ENCODE data around the gene ADSL. TPM values are rescaled to one million over a fixed set of nuclear protein-coding genes. Genes with fewer than 3 reads are reported as not detected.

Gene ADSL
- total and polyA plus RNA-seq, 7 donors = 114 to 170 (median 147) TPM

DNA sequence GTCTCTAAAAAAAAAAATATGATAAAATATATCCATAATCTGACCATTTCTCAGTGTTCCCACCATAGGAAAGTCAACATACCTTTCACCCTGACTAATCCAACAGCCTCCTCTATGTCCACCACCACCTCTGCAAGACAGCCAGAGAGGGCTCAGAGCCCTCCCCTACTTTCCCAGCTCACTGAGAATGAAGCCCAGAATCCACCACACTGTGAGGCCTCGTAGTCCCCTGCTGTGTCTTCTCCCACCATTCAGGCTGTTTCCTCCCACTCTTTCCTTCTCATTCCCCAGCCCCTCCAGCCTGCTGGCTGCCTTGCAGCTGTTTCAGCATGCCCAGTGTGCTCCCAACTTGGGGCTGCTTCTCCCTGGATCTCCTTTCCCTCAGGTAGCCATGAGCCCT lies 51.1 kb downstream of the ADSL start:
- 42 to 65% (median 60%) methylated on average over 1 of the region's 1 CpG for WGBS, 3 donors
- Histone ChIP-seq H3K27me3 (ENCODE audit: insufficient read depth in 3 of 3, low read length in 2 of 3) (no peaks in the 10 kb centered on the region), H3K27ac (no peak overlapping the region), H3K36me3 (ENCODE audit: insufficient read depth in 1 of 2, low read depth in 1 of 2) (peaks cover 0 to 31% of the 10 kb centered on the region in 2 donors), H3K4me1 (peaks cover 8% of the 10 kb centered on the region), H3K4me3 (no peak overlapping the region), H3K9me3 (no peaks in the 10 kb centered on the region)
- TF ChIP-seq, protein P1, sequence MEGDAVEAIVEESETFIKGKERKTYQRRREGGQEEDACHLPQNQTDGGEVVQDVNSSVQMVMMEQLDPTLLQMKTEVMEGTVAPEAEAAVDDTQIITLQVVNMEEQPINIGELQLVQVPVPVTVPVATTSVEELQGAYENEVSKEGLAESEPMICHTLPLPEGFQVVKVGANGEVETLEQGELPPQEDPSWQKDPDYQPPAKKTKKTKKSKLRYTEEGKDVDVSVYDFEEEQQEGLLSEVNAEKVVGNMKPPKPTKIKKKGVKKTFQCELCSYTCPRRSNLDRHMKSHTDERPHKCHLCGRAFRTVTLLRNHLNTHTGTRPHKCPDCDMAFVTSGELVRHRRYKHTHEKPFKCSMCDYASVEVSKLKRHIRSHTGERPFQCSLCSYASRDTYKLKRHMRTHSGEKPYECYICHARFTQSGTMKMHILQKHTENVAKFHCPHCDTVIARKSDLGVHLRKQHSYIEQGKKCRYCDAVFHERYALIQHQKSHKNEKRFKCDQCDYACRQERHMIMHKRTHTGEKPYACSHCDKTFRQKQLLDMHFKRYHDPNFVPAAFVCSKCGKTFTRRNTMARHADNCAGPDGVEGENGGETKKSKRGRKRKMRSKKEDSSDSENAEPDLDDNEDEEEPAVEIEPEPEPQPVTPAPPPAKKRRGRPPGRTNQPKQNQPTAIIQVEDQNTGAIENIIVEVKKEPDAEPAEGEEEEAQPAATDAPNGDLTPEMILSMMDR (IDR thresholded peaks at IDR 0.05) = no peak
- ATAC-seq (no peak), DNase-seq (no peak)
- intact Hi-C loops (cut with DNase I) = no loop called here

DNA sequence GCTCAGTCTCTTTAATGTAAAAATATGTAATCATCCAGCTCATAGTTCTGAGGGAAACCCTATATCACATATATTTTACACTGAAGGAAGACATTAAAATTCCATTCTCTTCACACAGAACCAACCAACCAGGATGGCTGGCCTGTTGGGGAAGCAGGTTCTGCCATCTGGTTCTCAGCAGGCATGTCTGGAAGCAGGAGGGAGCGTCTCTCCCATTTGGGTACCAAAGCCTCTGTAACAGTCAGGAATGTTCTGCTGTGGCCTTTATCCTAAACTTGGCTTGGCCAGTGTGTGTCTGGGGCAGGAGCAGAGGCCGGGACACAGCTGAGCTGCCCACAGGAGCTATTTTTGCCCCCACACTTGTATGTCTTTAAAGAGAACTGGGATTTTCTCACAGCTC lies 53.3 kb downstream of the ADSL start:
- TF ChIP-seq, protein P1 (IDR thresholded peaks at IDR 0.05) = no peak
- Histone ChIP-seq H3K4me1 (peaks cover 8% of the 10 kb centered on the region), H3K27me3 (ENCODE audit: insufficient read depth in 3 of 3, low read length in 2 of 3) (no peaks in the 10 kb centered on the region), H3K4me3 (no peak overlapping the region), H3K9me3 (no peaks in the 10 kb centered on the region), H3K27ac (peak overlapping the region; percentile 26), H3K36me3 (ENCODE audit: insufficient read depth in 1 of 2, low read depth in 1 of 2) (peaks cover 0 to 45% of the 10 kb centered on the region in 2 donors)
- WGBS, 3 donors = 25 to 46% (median 29%) methylated on average over 2 of the region's 2 CpGs
- DNase-seq = no peak
- peak; percentile 36 to 63 (median 46) for ATAC-seq
- intact Hi-C loops (cut with DNase I) = no loop called here

DNA sequence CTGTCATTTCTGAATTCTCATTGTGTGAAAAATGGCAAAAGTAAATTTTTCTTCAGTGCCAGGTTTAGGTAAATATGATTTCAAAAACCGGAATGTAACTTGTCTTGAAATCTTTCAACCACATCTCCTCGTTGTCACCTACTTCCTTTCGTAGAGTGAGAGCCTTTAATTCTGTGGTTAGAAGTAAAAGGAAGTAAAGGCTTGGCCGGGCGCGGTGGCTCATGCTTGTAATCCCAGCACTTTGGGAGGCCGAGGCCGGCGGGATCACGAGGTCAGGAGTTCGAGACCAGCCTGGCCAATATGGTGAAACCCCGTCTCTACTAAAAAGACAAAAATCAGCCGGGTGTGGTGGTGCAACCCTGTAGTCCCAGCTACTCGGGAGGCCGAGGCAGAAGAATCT lies 53.9 kb downstream of the ADSL start:
- WGBS, 3 donors = 81 to 90% (median 86%) methylated on average over 15 of the region's 15 CpGs
- DNase-seq (no peak), ATAC-seq (no peak)
- H3K4me1 ChIP-seq = peaks cover 8% of the 10 kb centered on the region
- TF ChIP-seq, protein P1 (IDR thresholded peaks at IDR 0.05) = no peak
- no peaks in the 10 kb centered on the region for H3K27me3 ChIP-seq (ENCODE audit: insufficient read depth in 3 of 3, low read length in 2 of 3)
- no peak overlapping the region for H3K4me3 ChIP-seq
- peak overlapping the region; percentile 26 for H3K27ac ChIP-seq
- peaks cover 0 to 49% of the 10 kb centered on the region in 2 donors for H3K36me3 ChIP-seq (ENCODE audit: insufficient read depth in 1 of 2, low read depth in 1 of 2)
- intact Hi-C loops (cut with DNase I) = no loop called here
- no peaks in the 10 kb centered on the region for H3K9me3 ChIP-seq

DNA sequence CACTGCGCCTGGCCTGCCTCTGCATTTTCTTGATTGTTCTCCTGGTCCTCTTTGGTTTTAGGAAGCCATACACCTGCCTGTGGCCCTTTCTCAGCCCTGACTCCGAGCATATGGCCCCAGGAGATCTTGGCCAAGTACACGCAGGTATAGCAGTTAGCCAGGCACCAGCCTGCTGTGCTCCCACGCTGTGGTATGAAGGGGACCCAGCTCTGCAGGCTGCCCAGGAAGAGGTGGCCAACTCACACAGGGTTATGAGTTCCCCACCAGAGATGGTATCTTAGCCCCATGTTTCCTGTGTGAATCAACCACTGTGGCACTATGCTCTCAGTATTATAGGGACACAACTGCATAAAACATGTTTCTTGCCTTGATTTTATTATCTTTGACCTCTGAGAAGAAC lies 55.2 kb downstream of the ADSL start:
- Histone ChIP-seq H3K27me3 (ENCODE audit: insufficient read depth in 3 of 3, low read length in 2 of 3) (no peaks in the 10 kb centered on the region), H3K27ac (no peak overlapping the region), H3K4me3 (no peak overlapping the region), H3K36me3 (ENCODE audit: insufficient read depth in 1 of 2, low read depth in 1 of 2) (peaks cover 3 to 53% of the 10 kb centered on the region in 2 donors), H3K9me3 (no peaks in the 10 kb centered on the region), H3K4me1 (peaks cover 8% of the 10 kb centered on the region)
- no peak for ATAC-seq
- 95 to 99% (median 96%) methylated on average over 4 of the region's 4 CpGs for WGBS, 3 donors
- DNase-seq = no peak
- intact Hi-C loops (cut with DNase I) = no loop called here
- TF ChIP-seq, protein P1 (IDR thresholded peaks at IDR 0.05) = no peak

DNA sequence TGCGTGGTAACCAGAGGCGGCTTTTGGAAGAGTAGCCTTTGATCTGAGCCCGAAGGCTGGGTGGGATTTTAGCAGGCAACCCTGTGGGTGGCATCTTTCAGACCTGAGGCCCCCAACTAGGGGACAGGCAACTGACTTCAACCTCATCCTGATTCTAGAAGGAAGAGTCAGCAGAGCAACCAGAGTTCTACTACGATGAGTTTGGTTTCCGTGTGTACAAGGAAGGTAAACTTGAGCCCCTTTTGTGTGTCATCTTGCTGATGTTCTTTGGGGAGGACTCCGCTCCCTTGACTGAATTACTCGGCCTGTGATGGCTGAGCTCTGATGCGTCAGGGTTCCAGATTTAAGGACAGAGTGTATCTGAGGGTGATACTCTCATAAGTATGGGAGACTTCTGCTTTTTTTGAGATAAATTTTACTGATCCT lies 55.7 kb downstream of the ADSL start:
- H3K36me3 ChIP-seq (ENCODE audit: insufficient read depth in 1 of 2, low read depth in 1 of 2) = peaks cover 4 to 57% of the 10 kb centered on the region in 2 donors
- DNase-seq (no peak), ATAC-seq (no peak)
- H3K9me3 ChIP-seq = no peaks in the 10 kb centered on the region
- WGBS, 3 donors = 95 to 97% (median 95%) methylated on average over 8 of the region's 8 CpGs
- intact Hi-C loops (cut with DNase I) = no loop called here
- H3K4me3 ChIP-seq = no peak overlapping the region
- H3K27me3 ChIP-seq (ENCODE audit: insufficient read depth in 3 of 3, low read length in 2 of 3) = no peaks in the 10 kb centered on the region
- no peak overlapping the region for H3K27ac ChIP-seq
- TF ChIP-seq, protein P1 (IDR thresholded peaks at IDR 0.05) = no peak
- peaks cover 8% of the 10 kb centered on the region for H3K4me1 ChIP-seq

Measured in psoas muscle (tissue), 8 donors.